Caco-2 (cell line): ENCODE measurements around the gene WDFY4. TPM values are rescaled to one million over a fixed set of nuclear protein-coding genes. Genes with fewer than 3 reads are reported as not detected.

Experiments used
- BruUV-seq: library from RNA; stranded (reverse); fragments of 400-500 nt; replicated peaks from 2 replicates; lab custom pipeline; 2021; lab: Mats Ljungman, UMichigan
- CTCF ChIA-PET: fragments of 300-600 bp; sonication (Branson Sonifier 250); formaldehyde crosslinking; loops from one replicate; lab custom pipeline; 2022; ENCODE audit warnings: antibody characterized with exemption; lab: Charles Lee
- POLR2A ChIA-PET: fragments of 300-600 bp; sonication (Branson Sonifier 250); formaldehyde crosslinking; loops from one replicate; lab custom pipeline; 2022; ENCODE audit warnings: antibody characterized with exemption; lab: Charles Lee
- DNase-seq, 2 experiments: peaks; one replicate each; pipeline versions ENCODE4 v3.0.0 to v3.0.0-alpha.2; 2020 to 2022
- H3K27me3 ChIP-seq: replicated peaks from 2 replicates; pipeline ENCODE4 v1.6.0; 2011; ENCODE audit warnings: low read length; ENCODE audit not compliant: control insufficient read depth, insufficient read depth
- H3K36me3 ChIP-seq: 2 replicates; pipeline ENCODE4 v1.5.1; 2011; ENCODE audit warnings: low read length; ENCODE audit not compliant: control insufficient read depth, insufficient read depth
- H3K4me1 ChIP-seq: fragments of 250-450 bp; sonication (Bioruptor Pico); 2 replicates; pipeline ENCODE4 v1.5.1; 2020; ENCODE audit warnings: mild to moderate bottlenecking
- H3K4me3 ChIP-seq: 2 replicates; pipeline ENCODE4 v1.5.1; 2011; ENCODE audit warnings: low read depth, mild to moderate bottlenecking, control low read depth, low read length
- H3K9me3 ChIP-seq: fragments of 250-450 bp; sonication (Bioruptor Pico); 2 replicates; pipeline ENCODE4 v1.5.1; 2020; ENCODE audit warnings: mild to moderate bottlenecking, moderate library complexity
- H3K27ac Mint-ChIP-seq: one replicate; pipeline ENCODE4 v1.8.0; 2022; ENCODE audit warnings: mixed read lengths; ENCODE audit not compliant: unreplicated experiment
- H3K27me3 Mint-ChIP-seq: one replicate; pipeline ENCODE4 v1.8.0; 2022; ENCODE audit warnings: mixed read lengths; ENCODE audit not compliant: insufficient read depth, unreplicated experiment
- H3K36me3 Mint-ChIP-seq: one replicate; pipeline ENCODE4 v1.8.0; 2022; ENCODE audit warnings: mild to moderate bottlenecking, mixed read lengths; ENCODE audit not compliant: insufficient read depth, unreplicated experiment
- H3K4me1 Mint-ChIP-seq: one replicate; pipeline ENCODE4 v1.8.0; 2022; ENCODE audit warnings: low read depth, mixed read lengths; ENCODE audit not compliant: unreplicated experiment
- H3K4me3 Mint-ChIP-seq: one replicate; pipeline ENCODE4 v1.8.0; 2022; ENCODE audit warnings: mild to moderate bottlenecking, moderate library complexity, mixed read lengths; ENCODE audit not compliant: unreplicated experiment
- H3K9me3 Mint-ChIP-seq: one replicate; pipeline ENCODE4 v1.8.0; 2022; ENCODE audit warnings: mixed read lengths; ENCODE audit not compliant: unreplicated experiment
- CTCF ChIP-seq, 2 experiments: fragments of 200-600 bp in 1 of 2; IDR thresholded peaks; 1 replicate in 1 of 2; 2 replicates in 1 of 2; pipeline versions ENCODE4 v1.5.1 to v1.8.0; 2011 to 2022; ENCODE audit warnings: antibody characterized with exemption in 1 of 2, control low read depth in 1 of 2, inconsistent platforms in 1 of 2, low read depth in 1 of 2, low read length in 1 of 2, mild to moderate bottlenecking in 1 of 2, moderate library complexity in 1 of 2; ENCODE audit not compliant: insufficient read depth in 1 of 2, severe bottlenecking in 1 of 2, unreplicated experiment in 1 of 2
- intact Hi-C: fragments of 100-400 bp; cut with micrococcal nuclease; formaldehyde crosslinking; loops from one replicate; pipeline ENCODE4 v1.10.0; 2022; ENCODE audit not compliant: unreplicated experiment
- total RNA-seq: library from RNA; stranded (reverse); gene quantifications from 2 replicates; pipeline ENCODE4 v1.2.3, GENCODE V29; 2022

The WDFY4 gene
- total RNA-seq, 1 experiment from 2014 or later: not detected

- no peaks in the 10 kb centered on the region for H3K9me3 Mint-ChIP-seq
- H3K9me3 ChIP-seq: no peaks in the 10 kb centered on the region
- TF ChIP-seq CTCF (IDR thresholded peaks at IDR 0.05; ENCODE audit: insufficient read depth in 1 of 2, low read depth in 1 of 2, low read length in 1 of 2, severe bottlenecking in 1 of 2, unreplicated experiment in 1 of 2): no peak
- H3K4me3 Mint-ChIP-seq: no peak overlapping the region
- no peaks in the 10 kb centered on the region for H3K4me1 ChIP-seq
- no peak for DNase-seq
- H3K27ac Mint-ChIP-seq: no peak overlapping the region
- peaks cover 29% of the 10 kb centered on the region for H3K27me3 Mint-ChIP-seq
- BruUV-seq: no TSS peak
- ChIA-PET POLR2A (no interaction called here), CTCF (interaction anchor here (0.9 kb wide), 1 partner anchor 47 kb away, joined by 3 read pairs; no protein-coding TSS in a partner anchor)
- no peaks in the 10 kb centered on the region for H3K36me3 Mint-ChIP-seq
- no peaks in the 10 kb centered on the region for H3K4me1 Mint-ChIP-seq
- intact Hi-C loops: no loop called here
- H3K27me3 ChIP-seq: no peaks in the 10 kb centered on the region; the same call in 1 of the 2 replicates
- no peak overlapping the region for H3K4me3 ChIP-seq
- H3K36me3 ChIP-seq: no peaks in the 10 kb centered on the region
Measured at GRCh38 chr10:48705401-48705938, 20.8 kb downstream of the WDFY4 start.

- no TSS peak for BruUV-seq
- DNase-seq: no peak
- H3K27me3 ChIP-seq: no peaks in the 10 kb centered on the region; the same call in 1 of the 2 replicates
- Mint-ChIP-seq H3K4me3 (no peak overlapping the region), H3K9me3 (no peaks in the 10 kb centered on the region), H3K4me1 (no peaks in the 10 kb centered on the region), H3K36me3 (no peaks in the 10 kb centered on the region), H3K27me3 (peaks cover 21% of the 10 kb centered on the region), H3K27ac (no peak overlapping the region)
- ChIA-PET CTCF (no interaction called here), POLR2A (no interaction called here)
- TF ChIP-seq CTCF (IDR thresholded peaks at IDR 0.05; ENCODE audit: insufficient read depth in 1 of 2, low read depth in 1 of 2, low read length in 1 of 2, severe bottlenecking in 1 of 2, unreplicated experiment in 1 of 2): no peak
- H3K4me3 ChIP-seq: no peak overlapping the region
- intact Hi-C loops: no loop called here
- H3K4me1 ChIP-seq: no peaks in the 10 kb centered on the region
- no peaks in the 10 kb centered on the region for H3K36me3 ChIP-seq
- no peaks in the 10 kb centered on the region for H3K9me3 ChIP-seq
Measured at GRCh38 chr10:48707472-48707871, 22.8 kb downstream of the WDFY4 start.

GRCh38 chr10:48708144-48708543, 23.5 kb downstream of the WDFY4 start:
- Mint-ChIP-seq H3K36me3 (no peaks in the 10 kb centered on the region), H3K27ac (no peak overlapping the region), H3K4me1 (no peaks in the 10 kb centered on the region), H3K9me3 (no peaks in the 10 kb centered on the region), H3K27me3 (peaks cover 21% of the 10 kb centered on the region), H3K4me3 (no peak overlapping the region)
- Histone ChIP-seq H3K27me3 (no peaks in the 10 kb centered on the region; the same call in 1 of the 2 replicates), H3K4me3 (no peak overlapping the region), H3K4me1 (no peaks in the 10 kb centered on the region), H3K36me3 (no peaks in the 10 kb centered on the region), H3K9me3 (no peaks in the 10 kb centered on the region)
- TF ChIP-seq CTCF (IDR thresholded peaks at IDR 0.05; ENCODE audit: insufficient read depth in 1 of 2, low read depth in 1 of 2, low read length in 1 of 2, severe bottlenecking in 1 of 2, unreplicated experiment in 1 of 2): no peak
- CTCF ChIA-PET: no interaction called here
- BruUV-seq: no TSS peak
- intact Hi-C loops: no loop called here
- POLR2A ChIA-PET: no interaction called here
- no peak for DNase-seq
